GM06990 (cell line): ENCODE results near the gene WRNIP1.

Experiments used
- DNase-seq: peaks from one replicate; pipeline ENCODE4 v3.0.0-alpha.2; 2011; ENCODE audit not compliant: insufficient read length; ENCODE audit errors: extremely low read depth
- H3K27me3 ChIP-seq: replicated peaks from 2 replicates; pipeline ENCODE4 v1.6.0; 2011; ENCODE audit warnings: low read length; ENCODE audit not compliant: control insufficient read depth, insufficient read depth
- H3K36me3 ChIP-seq: 2 replicates; pipeline ENCODE4 v1.5.1; 2011; ENCODE audit warnings: low read length; ENCODE audit not compliant: control insufficient read depth, insufficient read depth
- H3K4me3 ChIP-seq: replicated peaks from 2 replicates; pipeline ENCODE4 v1.5.1; 2011; ENCODE audit warnings: low read depth, mild to moderate bottlenecking, control low read depth, low read length
- TF ChIP-seq, protein P1 (sequence below): IDR thresholded peaks from 2 replicates; pipeline ENCODE4 v1.5.1; 2011; ENCODE audit warnings: low read length, control low read depth, mild to moderate bottlenecking, inconsistent platforms; ENCODE audit not compliant: insufficient read depth, poor library complexity, severe bottlenecking

The WRNIP1 gene

GRCh38 chr6:2807342-2808090, 42.3 kb downstream of the WRNIP1 start:
- H3K27me3 ChIP-seq: no peaks in the 10 kb centered on the region
- no peak for DNase-seq
- TF ChIP-seq, protein P1, sequence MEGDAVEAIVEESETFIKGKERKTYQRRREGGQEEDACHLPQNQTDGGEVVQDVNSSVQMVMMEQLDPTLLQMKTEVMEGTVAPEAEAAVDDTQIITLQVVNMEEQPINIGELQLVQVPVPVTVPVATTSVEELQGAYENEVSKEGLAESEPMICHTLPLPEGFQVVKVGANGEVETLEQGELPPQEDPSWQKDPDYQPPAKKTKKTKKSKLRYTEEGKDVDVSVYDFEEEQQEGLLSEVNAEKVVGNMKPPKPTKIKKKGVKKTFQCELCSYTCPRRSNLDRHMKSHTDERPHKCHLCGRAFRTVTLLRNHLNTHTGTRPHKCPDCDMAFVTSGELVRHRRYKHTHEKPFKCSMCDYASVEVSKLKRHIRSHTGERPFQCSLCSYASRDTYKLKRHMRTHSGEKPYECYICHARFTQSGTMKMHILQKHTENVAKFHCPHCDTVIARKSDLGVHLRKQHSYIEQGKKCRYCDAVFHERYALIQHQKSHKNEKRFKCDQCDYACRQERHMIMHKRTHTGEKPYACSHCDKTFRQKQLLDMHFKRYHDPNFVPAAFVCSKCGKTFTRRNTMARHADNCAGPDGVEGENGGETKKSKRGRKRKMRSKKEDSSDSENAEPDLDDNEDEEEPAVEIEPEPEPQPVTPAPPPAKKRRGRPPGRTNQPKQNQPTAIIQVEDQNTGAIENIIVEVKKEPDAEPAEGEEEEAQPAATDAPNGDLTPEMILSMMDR: no peak
- H3K4me3 ChIP-seq: no peak overlapping the region
- no peaks in the 10 kb centered on the region for H3K36me3 ChIP-seq

GRCh38 chr6:2809015-2809414, 43.8 kb downstream of the WRNIP1 start:
- no peak for DNase-seq
- Histone ChIP-seq H3K4me3 (no peak overlapping the region), H3K36me3 (no peaks in the 10 kb centered on the region), H3K27me3 (no peaks in the 10 kb centered on the region)
- TF ChIP-seq, protein P1: no peak

GRCh38 chr6:2810092-2810671, 45.0 kb downstream of the WRNIP1 start:
- H3K4me3 ChIP-seq: no peak overlapping the region
- H3K27me3 ChIP-seq: no peaks in the 10 kb centered on the region
- DNase-seq: no peak
- TF ChIP-seq, protein P1: no peak
- no peaks in the 10 kb centered on the region for H3K36me3 ChIP-seq

DNA sequence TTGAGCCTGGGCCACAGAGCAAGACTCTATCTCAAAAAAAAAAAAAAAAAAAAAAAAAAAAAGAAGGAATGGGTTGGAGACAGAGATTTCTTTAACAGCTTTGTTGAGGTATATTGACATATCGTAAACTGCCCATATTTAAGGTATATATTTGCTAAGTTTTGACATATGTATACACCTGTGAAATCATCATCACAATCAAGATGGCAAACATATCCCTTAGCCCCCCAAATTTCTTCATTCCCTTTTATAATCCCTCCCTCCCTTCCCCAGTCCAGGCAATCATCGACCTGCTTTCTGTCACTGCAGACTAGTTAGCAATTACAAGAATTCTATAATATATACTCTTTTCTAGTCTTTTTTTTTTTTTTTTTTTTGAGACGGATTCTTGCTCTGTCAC, 47.5 kb downstream of the WRNIP1 start:
- Histone ChIP-seq H3K27me3 (no peaks in the 10 kb centered on the region), H3K4me3 (no peak overlapping the region), H3K36me3 (no peaks in the 10 kb centered on the region)
- TF ChIP-seq, protein P1: no peak
- DNase-seq: no peak

DNA sequence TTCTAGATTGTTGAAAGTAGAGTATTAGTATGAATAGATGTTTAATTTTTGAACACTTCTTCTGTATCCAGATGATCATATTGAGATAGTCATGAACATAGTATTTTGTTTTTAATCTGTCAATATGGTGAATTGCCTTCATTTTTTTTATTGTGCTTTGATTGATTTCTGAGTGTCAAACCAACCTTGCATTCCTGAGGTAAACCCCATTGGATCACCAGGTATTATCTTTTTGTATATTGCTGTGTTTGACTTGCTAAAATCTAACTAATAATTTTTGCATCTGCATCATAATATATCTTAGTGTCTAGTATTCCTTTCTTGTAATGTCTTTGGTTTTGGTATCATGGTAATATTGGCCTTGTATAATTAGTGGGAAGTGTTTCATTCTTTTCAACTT, 51.0 kb downstream of the WRNIP1 start:
- no peaks in the 10 kb centered on the region for H3K36me3 ChIP-seq
- H3K4me3 ChIP-seq: no peak overlapping the region
- no peak for DNase-seq
- TF ChIP-seq, protein P1: no peak
- no peaks in the 10 kb centered on the region for H3K27me3 ChIP-seq
